Right kidney (tissue), 9 donors: ENCODE measurements around the gene CDK9.
A peak's percentile ranks its signal among the peaks of the same experiment; 100 is the strongest.
"Not testable (repeated sequence)": the region's sequence is repeated elsewhere in the genome, so short reads cannot be mapped to it uniquely, and the experiment has no call there.

Experiments used
- DNase-seq: peaks from one replicate; pipeline ENCODE4 v3.0.0-alpha.2; 2016
- long read RNA-seq, 8 donors: transcript quantifications; one replicate each; lab custom pipeline, GENCODE V29; 2026

CDK9 gene
- long read RNA-seq, donor 1, transcript CDK9-201 (7 exons, 2,463 nt), result major isoform, 14 of 27 reads
- long read RNA-seq, donor 1, partial matches to known transcripts, result 5 of 27 reads
- long read RNA-seq, donor 1, other reads (novel, unspliced or antisense), result 0 of 27 reads
- long read RNA-seq, donor 2, transcript CDK9-201 (7 exons, 2,463 nt), result major isoform, 14 of 24 reads
- long read RNA-seq, donor 2, partial matches to known transcripts, result 8 of 24 reads
- long read RNA-seq, donor 2, other reads (novel, unspliced or antisense), result 0 of 24 reads
- long read RNA-seq, donor 3, transcript CDK9-201 (7 exons, 2,463 nt), result major isoform, 10 of 18 reads
- long read RNA-seq, donor 3, partial matches to known transcripts, result 6 of 18 reads
- long read RNA-seq, donor 3, other reads (novel, unspliced or antisense), result 0 of 18 reads
- long read RNA-seq, donor 4, transcript CDK9-205 (2 exons, 458 nt), result minor isoform, 5 of 23 reads
- long read RNA-seq, donor 4, transcript CDK9-201 (7 exons, 2,463 nt), result major isoform, 13 of 23 reads
- long read RNA-seq, donor 4, partial matches to known transcripts, result 5 of 23 reads
- long read RNA-seq, donor 4, other reads (novel, unspliced or antisense), result 0 of 23 reads
- long read RNA-seq, donor 5, transcript CDK9-201 (7 exons, 2,463 nt), result major isoform, 24 of 32 reads
- long read RNA-seq, donor 5, partial matches to known transcripts, result 5 of 32 reads
- long read RNA-seq, donor 5, other reads (novel, unspliced or antisense), result 0 of 32 reads
- long read RNA-seq, donor 6, transcript CDK9-201 (7 exons, 2,463 nt), result major isoform, 13 of 16 reads
- long read RNA-seq, donor 6, partial matches to known transcripts, result 0 of 16 reads
- long read RNA-seq, donor 6, other reads (novel, unspliced or antisense), result 0 of 16 reads
- long read RNA-seq, donor 7, transcript CDK9-201 (7 exons, 2,463 nt), result major isoform, 17 of 67 reads
- long read RNA-seq, donor 7, transcript CDK9-205 (2 exons, 458 nt), result minor isoform, 10 of 67 reads
- long read RNA-seq, donor 7, partial matches to known transcripts, result 29 of 67 reads
- long read RNA-seq, donor 7, other reads (novel, unspliced or antisense), result 6 of 67 reads
- long read RNA-seq, donor 8, transcript CDK9-201 (7 exons, 2,463 nt), result major isoform, 16 of 33 reads
- long read RNA-seq, donor 8, transcript CDK9-205 (2 exons, 458 nt), result minor isoform, 7 of 33 reads
- long read RNA-seq, donor 8, partial matches to known transcripts, result 9 of 33 reads
- long read RNA-seq, donor 8, other reads (novel, unspliced or antisense), result 0 of 33 reads

DNA sequence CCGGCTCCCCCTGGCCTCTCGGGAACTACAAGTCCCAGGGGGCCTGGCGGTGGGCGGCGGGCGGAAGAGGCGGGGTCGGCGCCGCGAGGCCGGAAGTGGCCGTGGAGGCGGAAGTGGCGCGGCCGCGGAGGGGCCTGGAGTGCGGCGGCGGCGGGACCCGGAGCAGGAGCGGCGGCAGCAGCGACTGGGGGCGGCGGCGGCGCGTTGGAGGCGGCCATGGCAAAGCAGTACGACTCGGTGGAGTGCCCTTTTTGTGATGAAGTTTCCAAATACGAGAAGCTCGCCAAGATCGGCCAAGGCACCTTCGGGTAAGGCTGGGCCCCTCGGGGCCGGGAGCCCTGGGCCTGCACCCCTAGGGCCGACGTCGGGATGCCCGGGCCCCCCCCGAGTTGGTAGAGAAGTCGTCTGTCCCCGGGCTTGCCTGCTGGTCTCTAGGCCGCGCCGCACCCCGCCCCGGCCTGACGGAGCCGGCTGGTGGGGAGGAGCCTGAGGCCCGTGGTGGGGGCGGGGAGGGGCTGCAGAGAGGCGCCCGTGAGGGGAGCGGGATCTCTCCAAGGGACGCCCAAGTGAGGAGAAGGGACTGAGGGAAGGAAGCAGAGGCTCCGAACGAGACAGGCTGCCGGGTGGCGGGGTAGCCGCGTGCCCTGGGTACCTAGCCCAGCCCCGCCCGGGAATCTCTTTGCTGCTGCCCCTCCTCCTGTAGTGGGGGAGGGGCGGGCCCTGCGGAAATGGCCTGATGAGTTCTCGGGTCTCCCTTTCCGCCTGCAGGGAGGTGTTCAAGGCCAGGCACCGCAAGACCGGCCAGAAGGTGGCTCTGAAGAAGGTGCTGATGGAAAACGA lies at the start of gene CDK9:
TSS of gene CDK9 (plus strand) at position 102 of the 840 bp plus-strand sequence. CDS start at position 217, 115 bp downstream.
- DNase-seq, result peak; percentile 82

DNA sequence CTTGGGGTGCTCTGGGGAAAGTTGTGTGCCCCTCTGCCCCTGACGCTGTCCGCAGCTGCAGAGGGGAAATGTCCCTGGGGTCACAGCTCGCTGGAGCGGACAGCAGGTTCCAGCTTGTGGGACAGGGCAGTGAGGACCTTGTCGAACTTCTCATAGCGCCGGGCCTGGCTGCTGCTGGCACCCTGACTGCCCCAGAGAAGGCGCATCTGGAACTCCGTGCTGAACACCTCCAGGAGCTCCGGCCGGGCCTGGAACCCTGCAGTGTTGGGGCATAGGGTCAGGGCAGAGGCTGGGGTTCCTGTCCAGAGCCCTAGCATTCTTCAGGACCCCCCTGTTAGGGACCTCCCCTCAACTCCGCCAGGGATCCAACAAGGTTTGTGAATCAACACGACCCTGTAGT lies 47.2 kb upstream of the CDK9 start:
- no peak for DNase-seq

DNA sequence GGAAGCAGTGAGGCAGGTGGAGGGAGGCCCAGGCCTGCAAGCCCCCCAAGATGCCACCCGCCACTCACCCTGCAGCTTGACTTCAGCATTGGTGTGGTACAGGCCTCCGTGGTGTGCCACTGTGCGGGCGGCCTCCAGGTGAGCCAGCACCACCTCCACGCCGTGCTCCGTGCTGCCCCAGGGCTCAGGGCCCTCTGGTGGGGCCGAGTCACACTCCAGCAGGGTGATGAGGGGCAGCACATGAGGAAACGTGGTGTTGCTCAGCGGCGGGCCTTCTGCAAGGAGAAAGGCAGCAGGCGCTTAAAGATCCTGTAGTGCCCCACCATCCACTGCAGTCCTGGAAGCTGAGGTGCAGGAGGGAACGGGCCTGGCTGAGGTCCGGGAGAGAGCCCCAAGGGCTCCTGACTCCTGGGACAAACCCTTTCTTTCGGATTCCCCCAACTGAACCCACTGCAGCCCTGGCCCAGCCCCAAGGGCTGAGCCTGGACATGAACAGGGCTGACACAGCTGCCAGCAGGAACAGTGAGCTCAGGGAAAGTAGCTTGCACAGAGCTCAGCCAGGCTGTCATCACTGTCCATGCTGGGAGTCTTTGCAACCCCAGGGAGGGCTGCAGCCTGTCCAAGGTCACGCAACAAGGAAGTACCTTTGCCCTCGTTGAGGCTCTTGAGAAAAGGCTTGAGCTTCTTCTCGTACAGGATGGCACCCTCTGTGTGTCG lies 46.1 kb upstream of the CDK9 start:
- no peak for DNase-seq

DNA sequence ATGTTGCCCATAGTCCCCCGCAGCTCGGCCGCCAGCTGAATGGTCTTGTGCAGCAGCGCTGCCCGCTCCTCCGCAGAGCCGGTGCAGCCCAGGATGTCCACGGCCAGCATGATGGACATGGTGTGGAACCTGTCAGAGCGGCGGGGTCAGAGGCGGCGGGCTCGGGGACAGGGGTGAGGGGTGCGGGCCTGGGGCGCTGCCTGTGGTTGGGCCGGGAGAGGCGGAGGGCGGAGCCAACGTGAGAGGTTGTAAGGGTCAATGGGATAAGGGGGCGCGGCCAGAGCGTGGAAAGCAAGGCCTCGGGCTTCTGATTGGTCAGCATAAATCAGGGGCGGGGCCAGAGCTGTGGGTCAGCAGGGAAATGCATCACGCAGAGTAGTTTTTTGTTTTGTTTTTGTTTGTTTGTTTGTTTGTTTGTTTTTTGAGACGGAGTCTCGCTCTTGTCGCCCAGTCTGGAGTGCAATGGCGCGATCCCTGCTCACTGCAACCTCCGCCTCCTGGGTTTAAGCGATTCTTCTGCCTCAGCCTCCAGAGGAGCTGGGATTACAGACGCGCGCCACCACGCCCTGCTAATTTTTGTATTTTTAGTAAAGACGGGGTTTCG lies 43.9 kb upstream of the CDK9 start:
- DNase-seq, result peak; percentile 80

DNA sequence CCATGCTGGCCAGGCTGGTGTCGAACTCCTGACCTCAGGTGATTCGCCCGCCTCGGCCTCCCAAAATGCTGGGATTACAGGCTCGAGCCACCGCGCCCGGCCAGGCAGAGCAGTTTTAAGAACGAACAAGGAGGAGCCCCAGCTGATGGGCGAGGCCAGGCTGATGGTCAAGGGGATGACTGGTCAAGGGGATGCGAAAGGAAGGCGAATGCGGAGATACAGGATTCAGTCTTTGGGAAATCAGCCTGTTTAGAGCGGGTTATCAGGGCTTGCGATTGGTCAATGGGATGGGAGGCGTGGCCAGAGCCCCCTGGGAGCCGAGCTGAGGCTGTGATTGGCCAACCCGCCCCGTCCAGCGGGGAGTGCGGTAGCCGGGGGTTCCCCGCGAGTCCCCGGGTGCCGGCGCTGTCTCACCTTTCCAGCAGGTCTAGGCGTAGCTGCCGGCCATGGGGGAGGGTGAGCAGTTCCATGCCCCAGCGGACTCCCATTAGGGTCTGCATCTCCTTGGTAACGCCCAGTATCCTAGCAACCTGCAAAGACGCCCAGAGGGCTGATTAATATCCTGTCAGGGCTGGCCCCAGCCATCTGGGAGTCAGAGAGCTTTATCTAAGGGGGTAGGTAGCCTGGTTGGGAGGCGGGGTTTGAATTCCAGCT lies 43.3 kb upstream of the CDK9 start:
- DNase-seq, result peak; percentile 84

DNA sequence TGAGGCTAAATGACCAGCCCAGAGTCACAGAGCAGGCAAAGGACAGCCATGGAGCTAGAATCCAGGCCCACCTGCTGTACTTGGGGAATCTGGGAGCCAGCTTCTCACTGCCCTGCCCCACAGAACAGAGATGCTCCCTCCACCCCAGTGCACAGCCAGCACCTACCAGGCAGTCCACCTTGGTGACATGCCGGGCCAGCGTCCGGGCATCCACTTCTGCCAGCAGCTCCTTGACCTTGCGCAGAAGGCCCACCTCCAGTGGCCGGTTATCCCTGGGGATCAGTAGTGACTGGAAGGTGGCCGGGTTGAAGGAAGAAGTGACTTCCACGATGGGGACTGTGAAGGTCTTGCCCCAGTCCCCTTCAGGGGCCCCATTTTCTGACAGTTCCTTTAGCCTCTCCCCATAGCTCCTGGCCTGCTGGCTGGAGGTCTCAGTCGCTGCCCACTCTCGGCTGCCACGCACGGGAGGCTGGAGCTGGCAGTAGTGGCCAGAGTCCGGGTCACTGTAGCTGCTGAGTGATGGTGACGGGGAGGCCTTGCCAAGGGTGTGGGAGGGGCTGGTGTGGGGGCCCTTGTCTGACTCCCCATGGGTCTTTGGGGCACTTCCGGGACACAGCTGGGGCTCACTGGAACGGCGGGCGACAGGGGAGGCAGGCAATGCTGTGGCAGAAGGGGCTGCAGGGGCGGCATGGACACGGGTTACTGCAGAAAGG lies 41.3 kb upstream of the CDK9 start:
- DNase-seq, result no peak

DNA sequence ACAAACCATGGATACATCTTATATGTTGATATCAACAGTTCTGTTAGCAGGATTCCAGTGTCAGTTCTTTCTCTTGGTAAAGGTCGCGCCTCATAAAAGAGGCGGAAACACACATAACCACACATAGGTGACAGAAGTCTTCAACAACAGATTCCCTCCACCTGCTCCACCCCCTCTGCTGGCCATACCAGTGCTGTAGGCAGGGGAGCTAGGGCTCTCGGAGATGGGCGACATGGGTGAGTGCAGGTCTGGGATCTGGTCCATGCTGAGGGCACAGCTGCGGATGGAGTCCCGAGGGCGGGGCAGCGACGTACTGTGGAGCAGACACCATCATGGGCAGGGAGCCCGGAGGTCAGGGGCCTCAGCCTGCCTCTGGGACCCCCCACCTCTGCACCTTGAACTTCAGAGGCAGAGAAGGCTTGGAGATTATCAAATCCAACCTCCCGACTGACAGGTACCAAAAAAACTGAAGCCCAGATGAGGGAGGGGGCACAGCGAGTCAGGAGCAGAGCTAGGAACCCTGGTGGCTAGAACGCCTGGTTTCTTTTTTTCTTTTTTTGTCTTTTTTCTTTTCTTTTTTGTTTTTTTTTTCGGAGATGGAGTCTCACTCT lies 38.8 kb upstream of the CDK9 start:
- no peak for DNase-seq

DNA sequence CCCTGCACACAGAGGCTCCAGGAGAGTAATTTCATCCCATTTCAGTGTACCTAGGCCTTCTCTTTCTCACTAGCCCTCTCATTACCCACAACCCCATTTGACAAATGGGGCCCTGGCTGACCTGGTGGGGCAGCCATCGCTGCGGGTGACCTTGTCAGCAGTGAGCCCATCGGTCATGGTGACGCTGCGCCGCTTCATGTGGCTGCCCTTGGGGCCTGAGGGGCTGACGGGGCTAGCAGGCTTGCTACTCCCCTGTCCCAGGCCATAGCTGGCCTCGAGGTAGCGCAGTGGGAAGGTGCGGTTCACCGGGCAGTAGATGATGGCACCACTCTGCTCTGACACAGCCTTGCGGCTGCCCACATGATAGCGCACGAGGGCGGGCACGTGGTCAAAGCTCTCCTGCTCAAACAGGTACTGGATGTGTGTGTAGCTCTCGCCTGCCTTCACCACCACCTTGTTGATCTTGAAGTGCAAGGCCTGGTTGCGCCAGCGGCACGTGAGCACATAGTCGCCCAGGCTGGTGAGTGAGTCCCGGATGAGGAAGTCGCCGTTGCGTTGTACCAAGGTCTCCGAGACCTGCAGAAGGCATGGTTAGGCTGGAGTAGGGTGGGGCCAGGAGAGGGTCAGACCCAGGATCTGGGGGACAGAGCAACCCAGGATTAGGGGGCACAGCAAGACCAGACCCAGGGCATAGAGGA lies 36.6 kb upstream of the CDK9 start:
- DNase-seq, result no peak

DNA sequence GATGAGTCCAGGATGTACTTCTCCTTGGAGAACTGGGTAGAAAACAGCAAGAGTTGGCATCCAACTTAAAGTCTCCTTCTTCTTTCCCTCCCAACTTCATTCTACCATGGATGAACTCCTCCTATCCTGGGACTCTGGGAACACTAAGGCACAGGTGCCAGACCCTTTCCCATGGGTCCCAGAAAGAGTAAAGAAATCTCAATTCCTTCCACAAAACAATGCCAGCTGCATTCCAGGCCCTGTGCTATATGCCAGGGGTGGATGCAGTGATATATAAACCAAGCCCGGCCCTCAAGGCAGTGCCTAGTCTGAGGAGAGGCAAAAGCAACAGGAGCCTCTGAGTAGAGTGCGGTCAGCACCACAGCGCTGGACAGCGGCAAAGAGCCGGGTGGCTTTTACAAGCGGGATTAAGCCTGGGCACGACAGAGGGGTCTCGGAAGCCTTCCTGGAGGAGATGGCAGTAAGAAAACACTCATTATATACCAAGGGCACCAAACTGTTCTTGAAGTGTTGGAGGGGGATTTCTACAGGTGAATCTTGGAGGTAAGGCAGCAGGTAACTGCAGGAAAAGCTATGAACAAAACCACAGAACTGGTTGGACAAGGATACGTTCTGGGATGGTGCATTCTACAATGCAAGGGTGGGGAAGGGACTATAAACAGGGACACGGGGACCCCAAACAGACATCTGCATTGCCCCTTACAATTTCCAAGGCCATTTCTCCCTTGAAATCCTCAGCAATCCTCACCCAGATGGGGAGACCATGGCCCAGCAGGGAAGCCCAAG lies 34.4 kb upstream of the CDK9 start:
- no peak for DNase-seq

DNA sequence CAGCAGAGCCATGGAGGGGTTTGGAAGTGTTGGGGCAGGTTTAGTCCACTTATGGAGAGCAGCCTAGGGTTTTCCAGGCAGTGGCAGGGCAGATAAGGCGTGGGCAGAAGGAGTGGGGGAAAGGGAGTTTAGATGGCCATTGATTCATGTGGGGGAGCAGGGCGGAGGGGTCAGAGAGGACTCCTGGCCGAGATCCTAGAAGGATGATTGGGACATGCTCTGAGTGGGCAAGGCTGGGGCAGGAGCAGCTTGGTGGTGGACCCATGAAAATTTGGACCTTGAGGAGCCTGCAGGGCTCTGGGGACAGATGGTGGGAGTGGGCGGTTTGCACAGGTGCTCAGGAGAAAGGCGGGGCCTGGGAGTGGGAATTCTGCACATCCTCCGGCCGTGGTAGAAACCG lies 32.7 kb upstream of the CDK9 start:
- DNase-seq, result no peak

DNA sequence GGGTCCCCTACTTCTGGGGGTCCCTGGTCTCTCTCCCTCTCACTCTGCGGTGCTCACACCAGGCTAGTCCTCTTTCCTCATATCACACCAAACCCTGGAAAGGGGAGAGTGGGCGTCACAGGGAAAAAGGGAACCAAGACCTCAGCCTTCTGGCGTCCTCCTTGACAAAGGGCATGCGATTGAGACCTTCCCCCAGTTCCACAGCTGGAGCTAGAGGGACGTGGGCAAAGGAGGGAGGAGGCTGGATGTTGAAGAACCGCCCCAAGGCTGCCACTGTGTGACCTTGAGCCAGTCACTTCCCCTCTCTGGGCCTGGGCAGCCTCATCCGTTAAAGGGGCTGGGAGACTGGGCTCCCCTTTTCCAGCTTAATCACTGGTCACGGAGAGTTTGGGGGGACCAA lies 32.2 kb upstream of the CDK9 start:
- DNase-seq, result no peak

DNA sequence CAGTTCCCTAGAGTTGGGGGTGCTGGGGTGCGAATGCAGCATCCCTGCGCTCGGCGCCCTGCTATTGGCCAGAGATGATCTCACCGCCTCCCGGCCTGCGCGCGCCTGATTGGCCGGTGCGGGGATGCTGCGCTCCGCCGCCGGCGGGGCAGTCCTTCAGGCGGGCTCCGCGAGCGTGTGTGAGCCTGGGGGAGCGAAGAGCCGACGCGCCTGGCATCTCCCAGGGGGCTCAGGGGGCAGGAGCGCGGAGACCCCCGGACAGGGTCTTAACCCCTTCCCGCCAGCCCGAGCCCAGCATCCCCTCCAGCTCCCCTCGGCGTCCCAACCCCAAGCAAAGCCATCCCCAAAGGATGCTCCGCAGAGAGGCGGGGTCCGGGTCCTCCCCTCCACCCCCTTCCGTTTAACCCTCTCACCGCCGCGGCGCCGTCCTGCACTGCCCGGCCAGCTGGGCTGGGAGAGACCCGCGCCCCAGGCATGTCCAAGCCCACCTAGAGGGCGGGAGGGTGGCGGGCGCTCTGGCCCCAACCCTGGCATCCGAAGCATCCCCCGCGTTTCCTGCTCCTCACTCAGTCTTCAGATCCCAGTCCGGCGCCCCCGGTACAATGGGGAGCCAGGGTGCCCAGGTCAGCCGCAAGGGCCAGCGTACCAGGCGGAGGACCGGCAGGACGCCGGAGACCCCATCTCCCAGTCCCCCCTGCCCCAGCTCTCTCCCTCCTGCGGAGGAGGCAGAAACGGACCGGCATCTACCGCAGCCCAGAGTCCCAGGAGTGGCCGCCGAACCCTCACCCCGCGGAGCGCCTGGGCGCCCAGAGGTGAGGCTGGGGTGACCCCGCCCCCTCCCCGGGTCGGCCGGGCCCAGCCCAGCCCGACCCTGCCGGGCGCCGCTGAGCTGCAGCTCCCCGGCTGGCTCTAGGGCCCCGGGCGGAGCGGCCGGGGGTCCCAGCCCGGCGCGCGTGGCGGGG lies 31.5 kb upstream of the CDK9 start:
- peak; percentile 60 for DNase-seq

DNA sequence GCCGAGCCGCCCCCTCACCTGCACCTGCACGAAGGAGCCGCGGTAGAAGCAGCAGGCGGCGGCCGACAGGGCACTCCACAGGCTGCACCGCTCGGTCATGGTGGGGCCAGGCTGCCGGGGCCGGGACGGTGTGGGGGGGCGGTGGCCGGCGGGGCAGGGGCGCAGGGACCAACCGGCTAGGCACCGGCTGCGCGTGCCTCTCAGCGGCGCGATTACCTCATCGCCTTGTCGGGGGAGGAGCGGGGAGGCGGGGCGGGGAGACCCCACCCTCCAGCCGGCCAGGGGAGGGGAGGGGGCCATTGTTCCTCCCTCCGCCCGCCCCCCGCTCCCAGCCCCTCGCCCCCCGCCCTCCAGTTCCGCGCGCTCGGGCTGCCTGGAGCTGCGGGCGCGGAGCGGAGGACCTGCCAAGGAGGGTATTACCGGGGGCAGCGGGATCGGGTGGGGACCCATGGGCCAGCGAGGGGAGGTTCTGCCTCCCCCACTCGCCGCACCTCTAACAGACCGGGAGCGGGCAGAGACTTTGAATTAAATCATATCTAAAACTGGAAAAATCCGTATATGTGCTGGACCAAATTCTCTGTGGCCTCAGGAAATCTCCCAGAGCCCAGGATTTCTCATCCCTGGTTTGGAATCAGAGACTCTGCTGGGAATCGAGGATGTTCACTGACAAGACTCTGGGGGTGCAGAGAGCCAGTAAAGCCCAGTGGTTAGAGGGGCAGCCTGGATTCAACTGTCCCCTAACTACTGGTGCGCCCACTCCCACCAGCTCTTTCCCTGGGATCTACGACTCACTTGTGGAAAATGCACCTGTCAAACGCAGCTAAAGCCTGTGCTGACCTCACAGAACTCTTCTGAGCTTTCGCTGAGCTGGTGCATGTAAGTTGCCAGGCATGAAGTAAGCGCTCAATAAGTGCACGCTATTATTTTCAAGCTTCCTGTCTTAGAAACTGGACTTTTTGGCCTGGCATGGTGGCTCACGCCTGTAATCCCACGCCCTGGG lies 30.5 kb upstream of the CDK9 start:
- no peak for DNase-seq

DNA sequence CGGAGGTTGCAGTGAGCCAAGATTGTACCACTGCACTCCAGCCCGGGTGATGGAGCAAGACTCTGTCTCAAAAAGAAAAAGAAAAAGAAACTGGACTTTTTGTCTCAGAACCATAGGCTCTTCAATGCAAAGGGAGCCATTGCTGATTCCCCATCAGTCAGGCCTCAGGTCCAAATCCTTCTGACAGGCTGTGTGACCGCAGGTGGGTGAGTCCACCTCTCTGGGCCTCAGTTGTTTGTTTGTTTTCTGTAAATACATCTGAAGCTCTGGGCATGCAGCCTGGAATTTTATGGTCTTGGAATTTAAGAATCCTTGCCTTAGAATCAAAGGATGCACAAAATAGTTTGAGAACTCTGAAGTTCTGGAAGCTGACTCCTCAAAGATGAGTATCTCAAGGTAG lies 29.6 kb upstream of the CDK9 start:
- DNase-seq, result no peak

DNA sequence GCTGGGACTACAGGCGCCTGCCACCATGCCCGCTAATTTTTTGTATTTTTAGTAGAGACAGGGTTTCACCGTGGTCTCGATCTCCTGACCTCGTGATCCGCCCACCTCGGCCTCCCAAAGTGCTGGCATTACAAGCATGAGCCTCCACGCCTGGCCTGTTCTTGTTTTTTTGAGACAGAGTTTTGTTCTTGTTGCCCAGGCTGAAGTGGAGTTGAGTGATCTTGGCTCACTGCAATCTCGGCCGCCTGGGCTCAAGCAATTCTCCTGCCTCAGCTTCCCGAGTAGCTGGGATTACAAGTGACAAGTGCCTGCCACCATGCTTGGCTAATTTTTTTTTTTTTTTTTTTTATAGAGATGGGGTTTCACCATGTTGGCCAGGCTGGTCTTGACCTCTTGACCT lies 29.1 kb upstream of the CDK9 start:
- DNase-seq, result not testable (repeated sequence)
